ENCODE results near the gene TTC7B. TPM values are rescaled to one million over a fixed set of nuclear protein-coding genes. Genes with fewer than 3 reads are reported as not detected.

TTC7B gene
- polyA plus RNA-seq, 1 donor (not counting 4 experiments of a cell fraction or from before 2014, with no cell fraction given): 21.4 TPM

DNA sequence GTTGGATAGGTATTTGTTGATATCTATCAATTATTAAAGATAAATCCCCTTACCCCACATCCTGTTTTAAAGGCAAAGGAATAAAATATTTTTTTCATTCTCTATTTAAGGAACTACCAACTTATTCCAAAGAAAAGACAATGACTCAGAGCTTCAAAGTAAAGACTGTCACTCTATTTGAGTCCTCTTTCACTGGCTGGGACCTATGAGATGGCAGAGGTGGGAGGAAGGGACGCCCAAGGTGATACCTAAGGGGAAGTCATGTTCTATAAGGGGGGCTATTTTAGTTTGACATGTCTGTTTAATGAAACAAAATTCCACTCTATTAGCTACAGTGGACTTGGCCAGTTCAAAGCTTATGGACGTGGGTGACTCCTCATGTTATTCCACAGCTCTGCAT is 209.8 kb downstream of the TTC7B start:
- Histone ChIP-seq H3K79me2 (ENCODE audit: control insufficient read depth, insufficient read depth, low read length) (no peaks in the 10 kb centered on the region), H2AFZ (ENCODE audit: control insufficient read depth, low read length) (no peak overlapping the region), H4K20me1 (ENCODE audit: control insufficient read depth, extremely low read depth, insufficient read depth, low read length) (no peaks in the 10 kb centered on the region), H3K4me1 (ENCODE audit: control insufficient read depth, extremely low read depth, insufficient read depth, low read length) (no peaks in the 10 kb centered on the region), H3K9me1 (ENCODE audit: control insufficient read depth, extremely low read depth, insufficient read depth, low read length) (no peaks in the 10 kb centered on the region), H3K9ac (ENCODE audit: control insufficient read depth, extremely low read depth, insufficient read depth, low read length) (no peak overlapping the region), H3K36me3 (ENCODE audit: control insufficient read depth in 2 of 2, extremely low read depth in 1 of 2, insufficient read depth in 2 of 2, low read length in 2 of 2) (peaks cover 0 to 1% of the 10 kb centered on the region in 2 experiments), H3K27ac (ENCODE audit: control insufficient read depth, insufficient read depth, low read length) (no peak overlapping the region), H3K4me3 (ENCODE audit: control insufficient read depth in 2 of 3, extremely low read depth in 1 of 3, insufficient read depth in 2 of 3, low read depth in 1 of 3, low read length in 3 of 3) (no peak overlapping the region), H3K4me2 (ENCODE audit: control insufficient read depth, extremely low read depth, insufficient read depth, low read depth, low read length) (no peak overlapping the region), H3K27me3 (ENCODE audit: control insufficient read depth, extremely low read depth, insufficient read depth, low read length) (no peaks in the 10 kb centered on the region), H3K9me3 (ENCODE audit: control insufficient read depth, low read depth, low read length) (no peaks in the 10 kb centered on the region)
- FAIRE-seq (no peak), DNase-seq (ENCODE audit: low read depth, low spot score) (no peak)
- dilution Hi-C loops (cut with MboI; ENCODE audit: extremely low pct_ligation_motif_present, low sequenced_read_pairs): no loop called here
- TF ChIP-seq EZH2 (IDR thresholded peaks at IDR 0.05; ENCODE audit: low read length): no peak
- TF ChIP-seq, protein P1, sequence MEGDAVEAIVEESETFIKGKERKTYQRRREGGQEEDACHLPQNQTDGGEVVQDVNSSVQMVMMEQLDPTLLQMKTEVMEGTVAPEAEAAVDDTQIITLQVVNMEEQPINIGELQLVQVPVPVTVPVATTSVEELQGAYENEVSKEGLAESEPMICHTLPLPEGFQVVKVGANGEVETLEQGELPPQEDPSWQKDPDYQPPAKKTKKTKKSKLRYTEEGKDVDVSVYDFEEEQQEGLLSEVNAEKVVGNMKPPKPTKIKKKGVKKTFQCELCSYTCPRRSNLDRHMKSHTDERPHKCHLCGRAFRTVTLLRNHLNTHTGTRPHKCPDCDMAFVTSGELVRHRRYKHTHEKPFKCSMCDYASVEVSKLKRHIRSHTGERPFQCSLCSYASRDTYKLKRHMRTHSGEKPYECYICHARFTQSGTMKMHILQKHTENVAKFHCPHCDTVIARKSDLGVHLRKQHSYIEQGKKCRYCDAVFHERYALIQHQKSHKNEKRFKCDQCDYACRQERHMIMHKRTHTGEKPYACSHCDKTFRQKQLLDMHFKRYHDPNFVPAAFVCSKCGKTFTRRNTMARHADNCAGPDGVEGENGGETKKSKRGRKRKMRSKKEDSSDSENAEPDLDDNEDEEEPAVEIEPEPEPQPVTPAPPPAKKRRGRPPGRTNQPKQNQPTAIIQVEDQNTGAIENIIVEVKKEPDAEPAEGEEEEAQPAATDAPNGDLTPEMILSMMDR (optimal IDR thresholded peaks at IDR 0.05 in 1 of 3, IDR thresholded peaks at IDR 0.05 in 1 of 3, conservative IDR thresholded peaks at IDR 0.05 in 1 of 3; ENCODE audit: extremely low read depth in 1 of 3, insufficient read depth in 2 of 3, low read length in 3 of 3): no peak

DNA sequence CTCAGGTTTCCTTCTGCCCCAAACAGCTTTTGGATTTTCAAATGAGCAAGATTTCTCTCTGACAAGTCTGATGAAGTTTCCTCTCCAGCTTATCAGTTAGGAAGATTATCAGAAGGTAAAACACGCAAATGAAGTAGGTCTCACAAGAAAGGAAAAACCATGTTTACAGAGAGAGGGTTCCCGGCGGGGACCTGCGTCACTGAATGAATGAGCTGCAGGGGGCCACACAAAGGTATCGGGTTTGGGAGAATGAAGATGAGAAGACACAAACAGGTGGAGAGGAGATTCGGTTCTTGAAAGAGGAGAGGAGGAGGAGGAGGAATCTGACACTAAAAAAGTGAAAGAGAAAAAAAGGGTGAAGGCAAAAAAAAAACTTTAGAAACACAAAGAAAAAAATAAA is 210.8 kb downstream of the TTC7B start:
- Histone ChIP-seq H3K9me1 (ENCODE audit: control insufficient read depth, extremely low read depth, insufficient read depth, low read length) (no peaks in the 10 kb centered on the region), H3K4me3 (ENCODE audit: control insufficient read depth in 2 of 3, extremely low read depth in 1 of 3, insufficient read depth in 2 of 3, low read depth in 1 of 3, low read length in 3 of 3) (no peak overlapping the region), H2AFZ (ENCODE audit: control insufficient read depth, low read length) (no peak overlapping the region), H3K9me3 (ENCODE audit: control insufficient read depth, low read depth, low read length) (no peaks in the 10 kb centered on the region), H3K36me3 (ENCODE audit: control insufficient read depth in 2 of 2, extremely low read depth in 1 of 2, insufficient read depth in 2 of 2, low read length in 2 of 2) (peaks cover 0 to 1% of the 10 kb centered on the region in 2 experiments), H3K4me2 (ENCODE audit: control insufficient read depth, extremely low read depth, insufficient read depth, low read depth, low read length) (no peak overlapping the region), H3K27ac (ENCODE audit: control insufficient read depth, insufficient read depth, low read length) (no peak overlapping the region), H3K9ac (ENCODE audit: control insufficient read depth, extremely low read depth, insufficient read depth, low read length) (no peak overlapping the region), H3K27me3 (ENCODE audit: control insufficient read depth, extremely low read depth, insufficient read depth, low read length) (no peaks in the 10 kb centered on the region), H3K79me2 (ENCODE audit: control insufficient read depth, insufficient read depth, low read length) (no peaks in the 10 kb centered on the region), H3K4me1 (ENCODE audit: control insufficient read depth, extremely low read depth, insufficient read depth, low read length) (no peaks in the 10 kb centered on the region), H4K20me1 (ENCODE audit: control insufficient read depth, extremely low read depth, insufficient read depth, low read length) (no peaks in the 10 kb centered on the region)
- FAIRE-seq (no peak), DNase-seq (ENCODE audit: low read depth, low spot score) (no peak)
- dilution Hi-C loops (cut with MboI; ENCODE audit: extremely low pct_ligation_motif_present, low sequenced_read_pairs): no loop called here
- TF ChIP-seq EZH2 (IDR thresholded peaks at IDR 0.05; ENCODE audit: low read length): no peak
- TF ChIP-seq, protein P1 (optimal IDR thresholded peaks at IDR 0.05 in 1 of 3, IDR thresholded peaks at IDR 0.05 in 1 of 3, conservative IDR thresholded peaks at IDR 0.05 in 1 of 3; ENCODE audit: extremely low read depth in 1 of 3, insufficient read depth in 2 of 3, low read length in 3 of 3): no peak

All from keratinocyte (primary cell).